Measurements from ENCODE around the gene SOWAHA.
"Not testable (repeated sequence)": the region's sequence is repeated elsewhere in the genome, so short reads cannot be mapped to it uniquely, and the experiment has no call there.

Gene SOWAHA

DNA sequence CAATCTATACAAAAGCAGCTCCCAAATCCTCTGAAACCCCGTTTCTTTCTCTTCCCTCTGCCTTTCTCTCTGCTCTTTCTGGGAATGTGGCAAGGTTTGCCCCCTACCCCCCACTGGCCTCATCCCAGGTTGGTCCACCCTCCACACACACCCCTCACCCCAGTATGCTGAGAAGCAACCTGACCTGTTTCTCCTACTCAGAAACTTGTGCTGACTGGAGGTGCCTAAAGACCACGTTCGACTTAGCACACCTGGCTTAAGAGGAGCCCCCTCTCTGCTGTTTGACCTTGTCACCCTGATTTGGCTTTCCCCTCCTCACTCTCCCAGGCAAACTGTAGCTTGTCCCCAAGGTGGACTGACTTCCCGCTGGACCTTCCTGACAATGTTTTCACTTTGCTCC, 35.0 kb upstream of the SOWAHA start:
- DNase-seq = no peak

DNA sequence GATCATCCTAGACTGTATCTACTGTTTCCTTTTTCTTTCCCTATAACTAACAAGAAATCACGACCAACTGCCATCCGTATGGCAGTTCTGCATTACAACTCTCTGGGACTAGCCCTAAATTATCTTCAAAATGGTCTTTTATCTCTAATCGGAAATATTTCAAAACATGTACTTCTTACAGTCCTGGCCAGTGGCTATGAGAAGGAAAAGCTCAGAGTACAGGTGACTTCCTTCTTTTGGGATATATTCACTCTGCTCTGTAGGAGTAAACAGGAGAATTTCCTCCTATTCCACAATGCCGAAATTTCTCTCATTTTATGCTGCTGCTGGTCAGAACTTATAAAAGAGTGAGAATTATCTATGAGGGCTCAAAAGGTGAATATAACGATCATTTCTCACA, 34.2 kb upstream of the SOWAHA start:
- no peak for DNase-seq

DNA sequence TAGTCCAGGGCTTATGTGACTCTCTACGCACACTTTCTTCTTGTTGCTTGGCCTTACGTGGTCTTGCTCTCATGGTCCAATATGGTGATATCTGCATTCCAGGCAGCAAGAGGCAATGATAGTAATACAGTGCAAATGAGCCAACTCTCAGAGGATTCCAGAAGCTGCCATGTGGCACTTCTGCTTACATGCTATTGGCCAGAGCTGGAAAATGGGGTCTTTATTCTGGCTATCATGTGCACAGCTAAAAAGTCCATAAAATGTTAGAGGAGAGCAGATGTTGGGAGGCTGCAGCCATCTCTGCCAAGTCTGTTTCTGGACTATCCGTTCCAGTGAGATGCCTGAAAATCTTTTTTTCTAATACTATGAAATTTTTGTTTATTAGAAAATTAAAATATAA, 33.1 kb upstream of the SOWAHA start:
- no peak for DNase-seq

DNA sequence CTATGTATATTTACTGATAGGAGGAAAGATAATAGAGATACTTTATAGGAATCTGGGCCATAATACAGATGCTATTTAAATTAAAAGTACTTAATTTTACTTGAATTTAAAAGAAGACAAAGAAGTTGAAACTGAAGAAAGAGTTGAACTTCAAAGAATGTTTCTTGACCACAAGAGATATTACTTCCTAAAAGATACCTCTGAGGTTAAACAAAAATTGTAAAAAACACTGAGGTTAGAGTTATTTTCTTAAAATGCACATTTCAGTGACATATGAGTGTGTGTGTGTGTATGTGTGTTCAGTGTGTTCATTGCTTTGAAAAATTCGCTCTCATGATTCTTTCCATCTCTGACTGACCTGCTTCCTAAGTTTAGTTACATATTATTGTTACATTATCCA, 32.5 kb upstream of the SOWAHA start:
- no peak for DNase-seq

DNA sequence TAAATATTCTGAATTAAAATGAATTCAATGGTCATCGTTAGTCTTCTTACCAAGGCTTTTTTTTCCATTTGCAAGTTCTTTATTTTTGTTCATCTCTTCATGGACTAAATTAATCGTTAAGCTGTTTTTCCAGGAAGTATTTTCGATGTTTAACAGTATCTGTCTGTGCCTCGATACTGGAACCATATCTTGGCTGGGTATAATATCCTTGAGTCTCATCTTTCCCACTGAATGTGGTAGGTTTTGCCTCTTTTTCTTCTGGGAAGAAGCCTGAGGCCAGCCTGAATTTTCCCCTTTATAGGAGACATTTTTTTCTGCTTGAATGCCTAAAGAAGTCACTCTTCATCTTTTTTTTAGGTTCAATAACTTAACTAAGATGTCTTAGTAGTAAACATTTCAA, 32.1 kb upstream of the SOWAHA start:
- DNase-seq = no peak

DNA sequence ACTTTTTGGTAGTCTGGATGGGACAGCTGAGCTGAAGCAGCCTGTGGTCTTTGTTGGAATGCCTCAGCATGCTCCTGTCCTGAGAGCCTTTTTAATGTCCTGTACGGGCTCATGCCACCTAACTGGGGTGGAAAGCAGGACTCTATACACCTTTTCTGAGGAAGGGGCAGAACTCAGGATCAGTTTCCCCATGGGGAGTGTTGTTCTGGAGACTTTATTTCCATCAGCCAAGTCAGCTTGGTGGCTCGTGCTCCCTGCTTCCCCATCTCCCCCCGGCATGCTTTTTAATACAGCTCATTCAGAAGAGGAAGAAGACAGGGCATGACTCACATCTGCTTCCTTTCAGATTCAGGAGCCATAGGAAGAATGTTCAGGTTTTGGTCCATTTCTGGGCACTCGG, 31.0 kb upstream of the SOWAHA start:
- DNase-seq = no peak

DNA sequence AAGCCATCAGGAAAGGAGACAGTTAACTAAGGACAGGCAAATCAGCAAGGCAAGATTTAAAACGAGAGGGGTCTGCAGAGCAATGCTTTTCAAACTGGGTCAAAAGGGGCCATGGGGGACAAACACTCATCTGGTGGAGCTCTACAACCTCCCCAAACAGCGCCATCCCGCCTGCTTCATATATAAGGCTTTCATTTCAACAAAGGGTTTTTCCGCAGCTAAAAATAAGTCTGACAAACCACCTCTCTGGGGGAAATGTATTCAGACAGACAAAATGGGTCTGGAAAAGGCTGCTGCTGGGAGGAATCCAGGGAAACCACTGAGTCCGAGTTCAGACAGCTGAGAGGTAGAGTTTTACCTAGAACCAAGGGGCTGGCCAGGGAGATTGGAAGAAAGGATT, 27.7 kb upstream of the SOWAHA start:
- DNase-seq = no peak

DNA sequence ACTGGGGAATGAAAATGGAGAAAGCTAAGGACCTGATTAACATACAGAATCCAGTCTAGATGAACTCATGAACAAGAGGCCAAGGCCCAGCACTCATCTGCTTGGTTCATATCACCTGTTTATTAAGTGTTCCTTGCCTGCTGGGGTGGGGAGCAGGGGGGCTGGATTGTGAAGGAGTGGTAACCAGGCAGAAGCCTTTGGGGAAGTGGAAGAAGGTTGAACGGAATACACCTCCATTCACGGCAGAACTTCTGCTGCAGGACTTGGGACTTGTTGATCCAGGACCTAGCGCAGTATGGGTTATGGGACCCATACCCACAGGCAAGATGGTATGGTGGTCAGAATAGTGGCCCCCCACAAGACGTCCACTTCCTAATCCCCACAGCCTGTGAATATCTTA, 27.2 kb upstream of the SOWAHA start:
- DNase-seq = no peak

DNA sequence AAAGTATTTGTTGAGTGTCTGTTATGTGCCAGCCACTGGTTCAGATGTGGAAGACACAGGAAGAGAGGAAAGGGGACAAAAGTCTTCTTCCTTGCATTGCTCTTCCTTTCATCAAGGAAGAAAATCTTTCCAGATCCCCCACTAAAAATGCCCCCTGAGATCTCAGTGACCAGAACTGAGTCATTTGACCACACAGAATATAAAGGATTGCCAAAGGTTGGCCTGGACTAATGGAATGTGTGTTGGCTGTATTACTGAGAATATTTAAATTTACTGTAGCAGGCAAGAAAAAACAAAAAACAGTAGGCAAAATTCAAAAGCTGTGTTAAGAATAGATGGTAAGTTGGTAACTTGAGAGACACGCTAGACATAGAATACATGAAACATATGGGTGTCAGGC, 26.0 kb upstream of the SOWAHA start:
- no peak for DNase-seq

DNA sequence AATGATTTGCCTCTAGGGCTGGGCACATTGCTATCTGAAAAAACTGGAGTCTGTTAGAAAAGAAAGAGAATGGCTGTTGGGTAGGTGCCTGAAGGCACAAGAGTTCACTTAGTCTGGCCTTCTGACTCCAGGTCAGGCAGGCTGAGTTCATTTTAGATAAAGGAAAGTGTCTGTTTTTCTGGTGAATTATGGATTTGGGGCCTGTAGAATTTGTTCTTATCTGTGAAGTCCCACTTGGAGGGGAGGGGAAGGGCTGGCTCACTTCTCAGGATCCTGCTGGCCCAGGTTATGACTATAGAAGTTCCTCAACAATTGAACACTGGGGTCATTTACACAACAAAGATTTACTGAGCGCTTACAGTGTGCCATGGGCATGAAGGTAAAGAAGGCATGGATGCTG, 24.6 kb upstream of the SOWAHA start:
- no peak for DNase-seq

DNA sequence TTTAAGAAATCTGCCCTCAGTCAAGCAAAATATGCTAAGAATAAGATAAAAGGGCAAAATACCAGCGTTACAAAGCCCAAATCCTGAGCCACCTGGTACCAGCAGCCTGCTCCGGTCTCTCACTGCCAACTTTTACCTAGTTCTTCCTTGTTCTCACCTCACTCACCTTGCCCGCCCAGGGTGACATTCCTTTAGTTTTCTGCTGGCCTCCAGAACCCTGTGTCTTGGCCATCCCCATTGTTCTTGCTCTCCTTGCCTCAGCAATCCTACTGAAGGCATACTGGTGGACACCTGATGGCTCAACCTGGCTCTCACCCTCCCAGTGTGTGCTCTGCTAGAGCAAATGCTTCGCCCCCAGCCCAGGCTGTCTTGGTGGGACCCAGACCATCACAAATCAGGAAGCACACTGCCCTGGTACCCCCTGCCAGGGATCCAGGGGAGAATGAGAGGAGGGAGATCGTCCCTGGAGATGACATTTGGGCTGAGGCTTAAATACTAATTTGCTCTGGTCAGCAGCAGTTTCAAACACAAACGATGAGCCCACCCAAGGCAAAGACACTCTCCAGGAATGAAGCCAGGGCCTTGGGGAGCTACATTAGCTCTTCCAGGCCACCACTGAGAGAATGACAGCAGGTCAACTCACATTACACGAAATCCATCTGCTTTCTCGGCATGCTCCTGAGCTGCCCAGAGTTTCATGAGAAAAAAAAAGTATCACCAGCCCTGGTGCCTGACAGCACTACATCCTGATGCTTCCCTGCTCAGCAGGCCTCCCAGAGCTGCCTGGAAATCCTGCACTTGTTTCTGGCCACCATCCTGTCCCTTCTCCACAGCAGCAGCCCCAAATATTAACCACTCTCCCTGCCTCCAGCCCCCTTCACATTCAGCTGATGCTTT, 23.9 kb upstream of the SOWAHA start:
- no peak for DNase-seq

DNA sequence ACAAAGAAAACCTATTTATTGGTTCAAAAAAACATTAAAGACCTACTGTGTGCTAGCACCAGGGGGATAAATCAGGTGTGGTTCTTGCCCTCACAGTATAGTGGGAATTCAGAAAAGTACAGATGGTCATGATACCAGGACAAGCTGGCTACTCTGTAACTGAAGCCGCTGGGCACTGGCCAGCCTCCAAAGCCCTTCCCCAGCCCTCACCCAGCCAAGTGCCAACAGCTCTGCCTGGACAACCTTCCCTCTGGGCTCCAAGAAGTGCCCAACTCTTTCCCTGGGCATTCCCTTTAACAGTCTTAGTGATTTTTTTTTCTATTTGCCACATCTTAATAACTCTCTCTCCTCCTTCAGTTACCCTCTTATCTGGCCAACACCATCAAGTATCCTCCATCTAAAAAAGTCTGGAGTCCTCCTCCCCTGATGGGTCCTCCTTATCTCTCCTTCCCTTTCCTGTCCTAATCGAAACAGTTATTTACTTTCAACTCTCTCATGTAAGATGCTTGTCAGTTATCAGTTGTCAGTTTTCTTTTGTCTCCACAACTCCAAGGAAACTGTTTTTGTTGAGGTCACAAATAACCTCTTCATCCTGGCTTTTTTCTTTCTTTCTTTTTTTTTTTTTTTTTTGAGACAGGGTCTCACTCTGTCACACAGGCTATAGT, 22.8 kb upstream of the SOWAHA start:
- no peak for DNase-seq

DNA sequence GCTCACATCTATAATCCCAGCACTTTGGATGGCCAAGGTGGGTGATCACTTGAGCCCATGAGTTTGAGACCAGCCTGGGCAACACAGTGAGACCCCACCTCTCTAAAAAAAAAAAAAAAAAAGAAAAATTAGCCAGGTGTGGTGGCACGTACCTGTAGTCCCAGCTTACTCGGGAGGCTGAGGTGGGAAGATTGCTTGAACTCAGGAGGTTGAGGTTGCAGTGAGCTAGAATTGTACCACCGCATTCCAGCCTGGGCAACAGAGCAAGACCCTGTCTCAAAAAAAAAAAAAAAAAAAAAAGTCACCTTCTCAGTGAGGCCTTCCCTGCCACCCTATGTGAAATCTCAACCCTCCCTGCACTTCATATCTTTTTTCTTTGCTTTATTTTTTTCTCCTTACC, 22.1 kb upstream of the SOWAHA start:
- DNase-seq = no peak

DNA sequence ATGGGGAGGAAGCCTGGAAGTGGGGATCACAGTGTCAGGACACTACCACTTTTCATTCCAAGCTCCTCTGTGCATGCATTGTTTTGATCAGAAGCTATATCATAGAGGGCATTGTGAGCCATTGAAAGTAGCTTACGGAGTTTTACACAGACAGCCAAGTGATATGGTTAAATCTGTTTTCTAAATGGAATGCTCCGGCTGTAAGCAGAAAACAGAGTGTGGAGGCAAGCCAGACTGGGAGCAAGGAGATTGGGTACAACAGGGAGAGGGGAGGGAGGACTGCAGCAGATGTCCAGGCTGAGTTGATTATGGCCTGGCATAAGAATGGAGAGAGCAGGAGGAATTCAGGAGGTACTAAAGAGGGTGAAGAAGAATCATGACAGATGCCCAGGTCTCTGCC, 15.5 kb upstream of the SOWAHA start:
- no peak for DNase-seq

DNA sequence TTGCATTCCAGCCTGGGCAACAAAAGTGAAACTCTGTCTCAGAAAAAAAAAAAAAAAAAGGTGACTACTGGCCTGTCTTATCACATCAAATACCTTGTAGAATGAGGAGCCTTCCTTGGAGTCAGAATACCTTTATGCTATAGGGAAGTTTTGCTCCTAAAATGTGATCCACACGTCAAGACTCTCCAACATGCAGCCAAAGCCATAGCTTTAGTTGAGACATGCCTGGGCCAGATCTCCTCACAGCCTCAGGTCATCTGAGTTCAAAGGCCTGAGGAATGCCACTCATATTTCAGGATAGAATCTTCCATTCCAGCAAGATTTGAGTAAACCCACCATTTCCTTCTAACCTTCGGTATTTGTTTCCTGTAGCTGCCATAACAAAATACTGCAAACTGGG, 13.7 kb upstream of the SOWAHA start:
- DNase-seq = no peak

DNA sequence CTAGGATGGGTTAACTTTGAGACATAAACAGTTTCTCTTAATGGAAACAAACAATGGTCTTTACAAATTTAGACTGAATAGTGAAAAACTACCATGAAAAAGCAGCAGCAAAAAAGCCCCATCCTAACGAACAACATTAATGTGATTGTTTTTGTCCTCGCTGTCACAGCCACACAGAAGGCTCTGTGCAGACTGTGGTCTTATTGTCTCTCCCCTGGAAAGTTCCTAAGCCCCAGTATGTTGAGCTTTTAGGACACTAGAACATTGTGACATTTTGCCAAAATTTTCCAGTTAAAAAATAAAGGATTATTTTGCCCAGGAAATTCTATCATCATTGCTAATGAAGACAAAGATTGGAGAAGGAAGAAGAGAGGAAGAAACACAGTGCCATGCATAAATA, 12.6 kb upstream of the SOWAHA start:
- no peak for DNase-seq

DNA sequence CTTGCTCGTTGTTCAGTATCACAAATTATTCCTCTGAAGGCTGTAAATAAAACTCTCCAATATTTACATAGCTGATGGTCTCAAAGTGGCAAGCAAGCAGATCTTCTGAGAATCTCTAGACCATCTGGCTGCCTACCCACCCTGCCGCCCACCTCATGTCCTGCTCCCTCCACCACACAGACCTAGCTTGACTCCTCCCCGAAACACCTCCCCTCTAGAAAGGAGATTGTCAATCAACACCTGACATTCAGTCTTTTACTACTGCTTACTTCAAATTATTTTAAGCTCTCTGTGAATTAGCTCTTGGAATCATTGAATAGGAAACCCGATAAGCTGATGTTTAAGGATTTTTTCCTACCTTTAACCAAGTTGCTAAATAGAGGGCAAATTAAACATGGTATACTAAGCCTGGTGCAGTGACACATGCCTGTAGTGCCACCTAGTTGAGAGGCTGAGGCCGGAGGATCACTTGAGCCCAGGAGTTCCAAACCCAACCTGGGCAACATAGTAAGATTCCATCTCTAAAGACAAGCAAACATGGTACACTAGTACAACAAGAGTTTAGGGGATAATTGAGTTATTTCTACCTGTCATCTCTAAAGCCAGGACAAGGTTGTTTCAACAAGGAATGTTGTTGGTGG, 10.9 kb upstream of the SOWAHA start:
- DNase-seq = no peak

DNA sequence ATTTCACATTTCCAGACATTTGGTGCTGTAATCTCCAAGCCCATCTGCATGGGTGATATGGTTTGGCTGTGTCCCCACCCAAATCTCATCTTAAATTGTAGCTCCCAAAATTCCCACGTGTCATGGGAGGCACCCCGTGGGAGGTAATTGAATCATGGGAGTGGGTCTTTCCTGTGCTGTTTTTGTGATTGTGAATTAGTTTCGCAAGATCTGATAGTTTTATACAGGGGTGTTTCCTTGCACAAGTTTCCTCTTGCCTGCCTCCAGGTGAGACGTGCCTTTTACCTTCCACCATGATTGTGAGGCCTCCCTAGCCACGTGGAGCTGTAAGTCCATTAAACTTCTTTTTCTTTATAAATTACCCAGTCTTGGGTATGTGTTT, 10.4 kb upstream of the SOWAHA start:
- not testable (repeated sequence) for DNase-seq

DNA sequence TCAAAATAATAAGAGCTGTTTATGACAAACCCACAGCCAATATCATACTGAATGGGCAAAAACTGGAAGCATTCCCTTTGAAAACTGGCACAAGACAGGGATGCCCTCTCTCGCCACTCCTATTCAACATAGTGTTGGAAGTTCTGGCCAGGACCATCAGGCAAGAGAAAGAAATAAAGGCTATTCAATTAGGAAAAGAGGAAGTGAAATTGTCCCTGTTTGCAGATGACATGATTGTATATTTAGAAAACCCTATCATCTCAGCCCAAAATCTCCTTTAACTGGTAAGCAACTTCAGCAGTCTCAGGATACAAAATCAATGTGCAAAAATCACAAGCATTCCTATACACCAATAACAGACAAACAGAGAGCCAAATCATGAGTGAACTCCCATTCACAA, 8.9 kb upstream of the SOWAHA start:
- not testable (repeated sequence) for DNase-seq

DNA sequence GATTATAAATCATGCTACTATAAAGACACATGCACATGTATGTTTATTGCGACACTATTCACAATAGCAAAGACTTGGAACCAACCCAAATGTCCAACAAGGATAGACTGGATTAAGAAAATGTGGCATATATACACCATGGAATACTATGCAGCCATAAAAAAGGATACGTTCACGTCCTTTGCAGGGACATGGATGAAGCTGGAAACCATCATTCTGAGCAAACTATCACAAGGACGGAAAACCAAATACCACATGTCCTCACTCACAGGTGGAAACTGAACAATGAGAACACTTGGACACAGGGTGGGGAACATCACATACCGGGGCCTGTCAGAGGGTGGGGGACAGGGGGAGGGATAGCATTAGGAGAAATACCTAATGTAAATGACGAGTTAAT, 7.2 kb upstream of the SOWAHA start:
- DNase-seq = not testable (repeated sequence)

DNA sequence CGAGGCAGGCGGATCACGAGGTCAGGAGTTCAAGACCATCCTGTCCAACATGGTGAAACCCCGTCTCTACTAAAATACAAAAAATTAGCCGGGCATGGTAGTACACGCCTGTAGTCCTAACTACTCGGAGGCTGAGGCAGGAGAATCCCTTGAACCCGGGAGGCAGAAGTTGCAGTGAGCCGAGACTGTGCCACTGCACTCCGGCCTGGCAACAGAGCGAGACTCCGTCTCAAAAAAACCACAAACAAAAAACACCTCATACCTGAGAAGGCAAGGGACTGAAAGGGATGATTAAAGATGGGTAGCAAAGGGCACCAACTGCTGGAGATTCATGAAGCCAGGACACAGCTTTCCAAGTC, 6.3 kb upstream of the SOWAHA start:
- not testable (repeated sequence) for DNase-seq

DNA sequence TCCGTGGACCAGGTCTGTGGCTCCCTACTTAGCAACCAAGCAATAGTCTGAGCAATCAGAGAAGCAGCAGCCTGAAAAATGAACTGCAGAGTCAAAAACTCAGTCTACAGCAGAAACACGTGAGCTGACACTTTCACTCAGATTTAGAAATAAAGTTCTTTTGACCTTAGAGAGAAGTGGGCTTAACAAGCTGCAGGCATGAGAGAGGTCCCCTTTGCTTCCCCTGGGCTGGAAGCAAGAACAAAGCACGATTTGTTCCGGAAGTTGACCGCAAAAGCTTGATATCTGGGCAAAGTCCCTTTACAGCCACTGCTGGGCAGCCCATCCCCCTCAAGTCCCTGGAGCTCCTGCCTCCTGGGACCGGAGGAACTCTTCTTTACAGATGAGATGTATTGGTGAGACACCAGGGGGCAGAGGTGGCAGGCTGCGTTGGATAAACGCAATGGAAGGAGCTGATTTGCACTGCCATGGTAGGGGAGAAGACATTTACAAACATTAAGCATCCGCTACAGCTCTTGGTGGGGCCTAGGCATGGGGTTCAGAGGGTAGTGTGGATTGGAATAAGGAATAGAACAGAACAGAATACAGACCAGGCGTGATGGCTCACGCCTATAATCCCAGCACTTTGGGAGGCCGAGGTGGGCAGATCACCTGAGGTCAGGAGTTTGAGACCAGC, 5.8 kb upstream of the SOWAHA start:
- DNase-seq = no peak

DNA sequence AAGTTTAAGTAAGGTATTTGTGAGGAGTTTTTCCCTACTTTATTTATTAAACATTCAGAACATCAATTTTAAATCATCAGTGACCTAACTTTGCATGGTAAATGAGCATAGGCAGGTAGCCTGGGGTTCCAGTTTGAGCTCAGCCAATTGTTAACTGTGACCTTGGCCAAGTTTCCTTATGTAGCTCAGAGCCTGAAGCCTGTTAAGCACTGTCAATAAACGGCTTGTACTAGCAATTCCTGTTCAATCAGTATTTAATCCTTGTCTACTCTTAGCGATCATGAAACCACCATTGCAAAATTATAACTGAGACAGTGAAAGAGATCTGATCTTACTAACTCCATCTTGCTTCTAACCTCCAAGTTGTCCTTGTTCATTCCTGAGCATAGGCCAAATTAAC, 4.7 kb upstream of the SOWAHA start:
- no peak for DNase-seq

DNA sequence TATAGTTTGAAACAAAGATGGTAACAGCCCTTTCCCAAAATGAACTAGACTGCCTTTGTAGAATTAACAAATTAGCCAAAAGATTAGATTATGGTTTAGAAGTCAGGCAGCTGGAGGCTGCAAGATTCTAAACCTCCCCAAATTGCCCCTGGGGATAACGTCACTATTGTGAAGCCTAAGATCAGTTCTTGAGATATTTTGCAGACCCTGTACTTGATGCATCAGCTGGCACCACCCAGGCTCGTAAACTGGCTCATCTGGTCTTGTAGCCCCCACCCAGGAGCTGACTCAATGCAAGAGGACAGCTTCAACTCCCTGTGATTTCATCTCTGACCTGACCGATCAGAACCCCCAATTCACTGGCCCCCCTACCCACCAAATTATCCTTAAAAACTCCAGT, 4.2 kb upstream of the SOWAHA start:
- no peak for DNase-seq

Data from NK-92 treated with Interleukin-12 subunit alpha and Interleukin-12 subunit beta, amount 100 ng/mL, for 24 hours (cell line).